NCI-H446 treated with DMSO at 0.1 percent for 48 hours (cell line): ENCODE data around the gene RAP1B.

Experiments
- DNase-seq: peaks from one replicate; lab custom pipeline; 2025; lab: John Stamatoyannopoulos, UW

Gene RAP1B

GRCh38 chr12:68699486-68699885 is 88.8 kb downstream of the RAP1B start:
- DNase-seq: no peak
